GM12875 (cell line): ENCODE measurements around the gene AFG3L2.

Experiments
- H3K4me3 ChIP-seq: one replicate; pipeline ENCODE4 v1.5.1; 2011; ENCODE audit warnings: low read depth, low read length, control low read depth
- CTCF ChIP-seq: IDR thresholded peaks from 2 replicates; pipeline ENCODE4 v1.5.1; 2011; ENCODE audit warnings: low read depth, mild to moderate bottlenecking, control low read depth, inconsistent platforms, low read length, moderate library complexity, borderline replicate concordance; ENCODE audit not compliant: insufficient read depth

AFG3L2 gene

GRCh38 chr18:12282442-12283039 is 94.5 kb downstream of the AFG3L2 start:
- H3K4me3 ChIP-seq, result no peak overlapping the region
- TF ChIP-seq CTCF, result no peak

GRCh38 chr18:12281861-12282260 is 95.2 kb downstream of the AFG3L2 start:
- TF ChIP-seq CTCF, result no peak
- H3K4me3 ChIP-seq, result no peak overlapping the region

- H3K4me3 ChIP-seq, result no peak overlapping the region
Observed at GRCh38 chr18:12279781-12280531, 97.1 kb downstream of the AFG3L2 start.

More at GRCh38 chr18:12279781-12280531, 97.1 kb downstream of the AFG3L2 start:
- TF ChIP-seq CTCF, result no peak
